Activated naive CD4-positive, alpha-beta T cell treated with anti-CD3 and anti-CD28 coated beads for 36 hours (primary cell): ENCODE data around the gene PHACTR3. TPM values are rescaled to one million over a fixed set of nuclear protein-coding genes. Genes with fewer than 3 reads are reported as not detected.

Experiments used
- CTCF ChIA-PET: fragments of 350-600 bp; sonication (Branson Sonifier 250); formaldehyde crosslinking; loops from one replicate; lab custom pipeline; 2021; ENCODE audit warnings: antibody characterized with exemption; lab: Charles Lee
- DNase-seq: peaks from one replicate; pipeline ENCODE4 v3.0.0-alpha.2; 2020
- H3K27ac Mint-ChIP-seq: one replicate; pipeline ENCODE4 v1.8.0; 2021; ENCODE audit warnings: mild to moderate bottlenecking, mixed read lengths
- H3K27me3 Mint-ChIP-seq: one replicate; pipeline ENCODE4 v1.8.0; 2021; ENCODE audit warnings: low read depth, mixed read lengths
- H3K36me3 Mint-ChIP-seq: one replicate; pipeline ENCODE4 v1.8.0; 2021; ENCODE audit warnings: low read depth, mixed read lengths
- H3K4me1 Mint-ChIP-seq: one replicate; pipeline ENCODE4 v1.8.0; 2021; ENCODE audit warnings: low read depth, mixed read lengths
- H3K4me3 Mint-ChIP-seq: one replicate; pipeline ENCODE4 v1.8.0; 2021; ENCODE audit warnings: mild to moderate bottlenecking, moderate library complexity, mixed read lengths
- H3K9me3 Mint-ChIP-seq: one replicate; pipeline ENCODE4 v1.8.0; 2021; ENCODE audit warnings: mixed read lengths
- intact Hi-C: fragments of 100-400 bp; cut with micrococcal nuclease; formaldehyde crosslinking; loops from one replicate; pipeline ENCODE4 v1.15.1; 2023
- total RNA-seq, 2 experiments: library from RNA; stranded (reverse); gene quantifications; one replicate each; pipeline ENCODE4 v1.2.3, GENCODE V29; 2021

The PHACTR3 gene
- total RNA-seq, 2 experiments from 2014 or later: not detected

GRCh38 chr20:59709636-59710035 is 105.3 kb downstream of the PHACTR3 start:
- H3K4me3 Mint-ChIP-seq: no peak overlapping the region
- H3K9me3 Mint-ChIP-seq: peaks cover 8% of the 10 kb centered on the region
- H3K36me3 Mint-ChIP-seq: no peaks in the 10 kb centered on the region
- CTCF ChIA-PET: no interaction called here
- peaks cover 8% of the 10 kb centered on the region for H3K27me3 Mint-ChIP-seq
- no peak for DNase-seq
- no peak overlapping the region for H3K27ac Mint-ChIP-seq
- H3K4me1 Mint-ChIP-seq: no peaks in the 10 kb centered on the region
- intact Hi-C loops: no loop called here

GRCh38 chr20:59718071-59718470 is 113.7 kb downstream of the PHACTR3 start:
- CTCF ChIA-PET: no interaction called here
- intact Hi-C loops: no loop called here
- Mint-ChIP-seq H3K36me3 (no peaks in the 10 kb centered on the region), H3K27me3 (peaks cover 8% of the 10 kb centered on the region), H3K27ac (no peak overlapping the region), H3K9me3 (peaks cover 3% of the 10 kb centered on the region), H3K4me3 (no peak overlapping the region), H3K4me1 (no peaks in the 10 kb centered on the region)
- DNase-seq: no peak

- no peak for DNase-seq
- intact Hi-C loops: no loop called here
- H3K4me1 Mint-ChIP-seq: no peaks in the 10 kb centered on the region
Observed at GRCh38 chr20:59718751-59719150, 114.4 kb downstream of the PHACTR3 start.

GRCh38 chr20:59720013-59720412 is 115.7 kb downstream of the PHACTR3 start:
- H3K4me1 Mint-ChIP-seq: no peaks in the 10 kb centered on the region
- CTCF ChIA-PET: no interaction called here

More at GRCh38 chr20:59718751-59719150, 114.4 kb downstream of the PHACTR3 start:
- Mint-ChIP-seq H3K4me3 (no peak overlapping the region), H3K27me3 (peaks cover 7% of the 10 kb centered on the region), H3K27ac (no peak overlapping the region), H3K36me3 (no peaks in the 10 kb centered on the region), H3K9me3 (peaks cover under 1% of the 10 kb centered on the region)
- CTCF ChIA-PET: no interaction called here

GRCh38 chr20:59721386-59721785 is 117.0 kb downstream of the PHACTR3 start:
- DNase-seq: no peak
- Mint-ChIP-seq H3K4me1 (no peaks in the 10 kb centered on the region), H3K27me3 (peaks cover 5% of the 10 kb centered on the region), H3K4me3 (no peak overlapping the region), H3K36me3 (no peaks in the 10 kb centered on the region), H3K9me3 (no peaks in the 10 kb centered on the region), H3K27ac (no peak overlapping the region)
- CTCF ChIA-PET: no interaction called here
- intact Hi-C loops: no loop called here

More at GRCh38 chr20:59720013-59720412, 115.7 kb downstream of the PHACTR3 start:
- Mint-ChIP-seq H3K9me3 (no peaks in the 10 kb centered on the region), H3K36me3 (no peaks in the 10 kb centered on the region), H3K27ac (no peak overlapping the region), H3K4me3 (no peak overlapping the region), H3K27me3 (peaks cover 7% of the 10 kb centered on the region)
- intact Hi-C loops: no loop called here
- no peak for DNase-seq

- no peak overlapping the region for H3K4me3 Mint-ChIP-seq
- no peak overlapping the region for H3K27ac Mint-ChIP-seq
- no peaks in the 10 kb centered on the region for H3K9me3 Mint-ChIP-seq
- CTCF ChIA-PET: no interaction called here
- peaks cover under 1% of the 10 kb centered on the region for H3K27me3 Mint-ChIP-seq
- H3K4me1 Mint-ChIP-seq: no peaks in the 10 kb centered on the region
- H3K36me3 Mint-ChIP-seq: no peaks in the 10 kb centered on the region
- intact Hi-C loops: no loop called here
- DNase-seq: no peak
Observed at GRCh38 chr20:59723108-59723500, 118.8 kb downstream of the PHACTR3 start.

GRCh38 chr20:59723607-59724456 is 119.5 kb downstream of the PHACTR3 start:
- Mint-ChIP-seq H3K27ac (no peak overlapping the region), H3K27me3 (no peaks in the 10 kb centered on the region), H3K9me3 (no peaks in the 10 kb centered on the region), H3K36me3 (no peaks in the 10 kb centered on the region), H3K4me3 (no peak overlapping the region), H3K4me1 (no peaks in the 10 kb centered on the region)
- intact Hi-C loops: no loop called here
- no peak for DNase-seq
- CTCF ChIA-PET: no interaction called here

GRCh38 chr20:59724457-59725366 is 120.4 kb downstream of the PHACTR3 start:
- CTCF ChIA-PET: no interaction called here
- H3K4me1 Mint-ChIP-seq: no peaks in the 10 kb centered on the region
- H3K4me3 Mint-ChIP-seq: no peak overlapping the region
- no peaks in the 10 kb centered on the region for H3K36me3 Mint-ChIP-seq
- intact Hi-C loops: no loop called here
- H3K27ac Mint-ChIP-seq: no peak overlapping the region
- H3K9me3 Mint-ChIP-seq: no peaks in the 10 kb centered on the region
- DNase-seq: no peak
- no peaks in the 10 kb centered on the region for H3K27me3 Mint-ChIP-seq

GRCh38 chr20:59725476-59726280 is 121.3 kb downstream of the PHACTR3 start:
- no peak for DNase-seq
- H3K36me3 Mint-ChIP-seq: no peaks in the 10 kb centered on the region
- H3K4me1 Mint-ChIP-seq: no peaks in the 10 kb centered on the region
- H3K9me3 Mint-ChIP-seq: no peaks in the 10 kb centered on the region
- H3K27me3 Mint-ChIP-seq: no peaks in the 10 kb centered on the region
- no peak overlapping the region for H3K27ac Mint-ChIP-seq
- intact Hi-C loops: no loop called here
- no peak overlapping the region for H3K4me3 Mint-ChIP-seq
- CTCF ChIA-PET: interaction anchor here (0.7 kb wide), 1 partner anchor 86 kb away, joined by 3 read pairs; no protein-coding TSS in a partner anchor

GRCh38 chr20:59726281-59726595 is 121.9 kb downstream of the PHACTR3 start:
- DNase-seq: no peak
- Mint-ChIP-seq H3K4me1 (no peaks in the 10 kb centered on the region), H3K36me3 (no peaks in the 10 kb centered on the region), H3K4me3 (no peak overlapping the region), H3K27ac (no peak overlapping the region), H3K27me3 (no peaks in the 10 kb centered on the region), H3K9me3 (no peaks in the 10 kb centered on the region)
- CTCF ChIA-PET: no interaction called here
- intact Hi-C loops: no loop called here

- intact Hi-C loops: no loop called here
- no peaks in the 10 kb centered on the region for H3K27me3 Mint-ChIP-seq
- no peak for DNase-seq
- H3K9me3 Mint-ChIP-seq: no peaks in the 10 kb centered on the region
- no peaks in the 10 kb centered on the region for H3K4me1 Mint-ChIP-seq
- no peak overlapping the region for H3K4me3 Mint-ChIP-seq
- CTCF ChIA-PET: no interaction called here
- H3K36me3 Mint-ChIP-seq: no peaks in the 10 kb centered on the region
- no peak overlapping the region for H3K27ac Mint-ChIP-seq
Observed at GRCh38 chr20:59728722-59729430, 124.5 kb downstream of the PHACTR3 start.
